Body of pancreas (tissue), 4 donors: Measurements from ENCODE around the gene GTF2I. TPM values are rescaled to one million over a fixed set of nuclear protein-coding genes. Genes with fewer than 3 reads are reported as not detected.

ENCODE experiments used
- ATAC-seq: fragments of 150-250 bp; one replicate; pipeline ENCODE4 v1.9.1; 2016
- DNase-seq, 4 donors: peaks; one replicate each; pipeline ENCODE4 v3.0.0-alpha.2; 2019
- H3K27ac ChIP-seq, 4 donors: fragments of 200-600 bp; sonication (generic); 1 replicate in 3 of 4; 2 replicates in 1 of 4; pipeline versions ENCODE4 v1.5.1 to v1.6.1; 2016 to 2019; ENCODE audit warnings: mild to moderate bottlenecking in 1 of 4, mixed read lengths in 1 of 4, moderate library complexity in 1 of 4
- H3K27me3 ChIP-seq, 2 donors: fragments of 200-600 bp; sonication (generic); one replicate each; pipeline ENCODE4 v1.6.0; 2016; ENCODE audit warnings: mild to moderate bottlenecking in 1 of 2
- H3K36me3 ChIP-seq, 2 donors: fragments of 200-600 bp; sonication (generic); replicated peaks in 1 of 2; 2 replicates each; pipeline ENCODE4 v1.5.1; 2016; ENCODE audit warnings: low read depth in 2 of 2; ENCODE audit not compliant: insufficient read depth in 1 of 2
- H3K4me1 ChIP-seq: fragments of 200-600 bp; sonication (generic); one replicate; pipeline ENCODE4 v1.6.0; 2016
- H3K4me3 ChIP-seq, 2 donors: fragments of 200-600 bp; sonication (generic); 1 replicate in 1 of 2; 2 replicates in 1 of 2; pipeline ENCODE4 v1.5.1; 2016 to 2019
- H3K9me3 ChIP-seq, 3 donors: fragments of 200-600 bp; sonication (generic); 1 replicate in 2 of 3; 2 replicates in 1 of 3; pipeline ENCODE4 v1.5.1; 2016
- CTCF ChIP-seq, 7 experiments: fragments of 450-650 bp in 4 of 7; fragments of 200-600 bp in 3 of 7; sonication (generic) in 3 of 7; IDR thresholded peaks; one replicate each; pipeline ENCODE4 v1.5.1; 2016 to 2019; ENCODE audit warnings: antibody characterized with exemption in 7 of 7
- POLR2A ChIP-seq, 3 donors: fragments of 450-650 bp; IDR thresholded peaks; one replicate each; pipeline ENCODE4 v1.6.1; 2016; ENCODE audit warnings: antibody characterized with exemption in 3 of 3, mild to moderate bottlenecking in 2 of 3
- WGBS, 2 donors: methylation state at CpG; one replicate each; pipeline ENCODE4 v1.1.5; 2017; 5-methylcytosine and 5-hydroxymethylcytosine counted together
- intact Hi-C: fragments of 100-400 bp; cut with DNase I; formaldehyde crosslinking; loops from one replicate; pipeline ENCODE4 v1.15.1; 2023
- total RNA-seq, 2 donors: library from RNA; depleted of rRNA; stranded (reverse); fragments of >200 nt; gene quantifications; one replicate each; pipeline ENCODE4 v1.1.0, GENCODE V29; 2016

The GTF2I gene
- total RNA-seq, 2 donors from 2014 or later = 96.2 to 117 TPM

GRCh38 chr7:74653686-74654181 lies 3.8 kb upstream of the GTF2I start:
- Histone ChIP-seq H3K36me3 (no peaks in the 10 kb centered on the region), H3K27ac (peak overlapping the region in 1 of 4 donors; percentile 48), H3K4me3 (no peak overlapping the region), H3K4me1 (peaks cover 13% of the 10 kb centered on the region), H3K27me3 (no peaks in the 10 kb centered on the region), H3K9me3 (no peaks in the 10 kb centered on the region)
- TF ChIP-seq CTCF (IDR thresholded peaks at IDR 0.05) (no peak), POLR2A (IDR thresholded peaks at IDR 0.05) (no peak)
- intact Hi-C loops = no loop called here
- DNase-seq (peak in 2 of 4 donors; percentile 26 to 31), ATAC-seq (no peak)
- 45 to 69% methylated on average over 5 to 11 of the region's 11 CpGs for WGBS, 2 donors

GRCh38 chr7:74654811-74655210 lies 2.7 kb upstream of the GTF2I start:
- no peaks in the 10 kb centered on the region for H3K27me3 ChIP-seq
- ATAC-seq (no peak), DNase-seq (no peak)
- no peaks in the 10 kb centered on the region for H3K9me3 ChIP-seq
- H3K4me3 ChIP-seq = no peak overlapping the region
- TF ChIP-seq CTCF (IDR thresholded peaks at IDR 0.05) = no peak
- TF ChIP-seq POLR2A (IDR thresholded peaks at IDR 0.05) = no peak
- intact Hi-C loops = no loop called here
- H3K4me1 ChIP-seq = peaks cover 20% of the 10 kb centered on the region
- WGBS, 2 donors = 84 to 87% methylated on average over 5 of the region's 5 CpGs
- H3K36me3 ChIP-seq = no peaks in the 10 kb centered on the region
- no peak overlapping the region for H3K27ac ChIP-seq

- ATAC-seq (no peak), DNase-seq (no peak)
- TF ChIP-seq CTCF (IDR thresholded peaks at IDR 0.05) = no peak
- TF ChIP-seq POLR2A (IDR thresholded peaks at IDR 0.05) = no peak
- no peak overlapping the region for H3K4me3 ChIP-seq
- no peaks in the 10 kb centered on the region for H3K27me3 ChIP-seq
- H3K27ac ChIP-seq = no peak overlapping the region
- H3K36me3 ChIP-seq = no peaks in the 10 kb centered on the region
- H3K4me1 ChIP-seq = peaks cover 25% of the 10 kb centered on the region
- WGBS, 2 donors = 84 to 90% methylated on average over 8 of the region's 8 CpGs
- intact Hi-C loops = no loop called here
- no peaks in the 10 kb centered on the region for H3K9me3 ChIP-seq
Measured at GRCh38 chr7:74655324-74655723, 2.2 kb upstream of the GTF2I start.

- TF ChIP-seq CTCF (IDR thresholded peaks at IDR 0.05) = no peak
- no peak for TF ChIP-seq POLR2A (IDR thresholded peaks at IDR 0.05)
- Histone ChIP-seq H3K9me3 (no peaks in the 10 kb centered on the region), H3K27me3 (no peaks in the 10 kb centered on the region), H3K36me3 (no peaks in the 10 kb centered on the region), H3K27ac (peak overlapping the region in 3 of 4 donors; percentile 94 to 100 (median 100)), H3K4me1 (peaks cover 30% of the 10 kb centered on the region), H3K4me3 (no peak overlapping the region)
- DNase-seq = no peak
- no peak for ATAC-seq
- intact Hi-C loops = no loop called here
- 36 to 49% methylated on average over 21 of the region's 21 CpGs for WGBS, 2 donors
Measured at GRCh38 chr7:74655768-74656440, 1.6 kb upstream of the GTF2I start.

- TF ChIP-seq POLR2A (IDR thresholded peaks at IDR 0.05) (no peak), CTCF (IDR thresholded peaks at IDR 0.05) (peak in 1 of 7 experiments; percentile 18)
- intact Hi-C loops = no loop called here
- no peaks in the 10 kb centered on the region for H3K36me3 ChIP-seq
- ATAC-seq (no peak), DNase-seq (peak; percentile 51 to 70 (median 61))
- H3K27ac ChIP-seq = peak overlapping the region; percentile 73 to 100 (median 97)
- peaks cover 36% of the 10 kb centered on the region for H3K4me1 ChIP-seq
- no peaks in the 10 kb centered on the region for H3K27me3 ChIP-seq
- peak overlapping the region; percentile 33 to 93 for H3K4me3 ChIP-seq
- 0 to 1% methylated on average over 21 to 23 of the region's 23 CpGs for WGBS, 2 donors
- no peaks in the 10 kb centered on the region for H3K9me3 ChIP-seq
Measured at GRCh38 chr7:74656441-74656836, 1.1 kb upstream of the GTF2I start.
